Ishikawa (cell line): ENCODE measurements around the gene SHF.

Source experiments
- CEBPB ChIP-seq: IDR thresholded peaks from 2 replicates; pipeline ENCODE4 v1.6.1; 2012
- CREB1 ChIP-seq: IDR thresholded peaks from 2 replicates; pipeline ENCODE4 v1.6.1; 2012; ENCODE audit warnings: low read depth
- EGR1 ChIP-seq: IDR thresholded peaks from 2 replicates; pipeline ENCODE4 v1.6.1; 2012
- EP300 ChIP-seq: IDR thresholded peaks from 2 replicates; pipeline ENCODE4 v1.6.1; 2012; ENCODE audit warnings: borderline replicate concordance
- FOXM1 ChIP-seq: IDR thresholded peaks from 2 replicates; pipeline ENCODE4 v1.6.1; 2012; ENCODE audit warnings: low read depth, borderline replicate concordance
- MAX ChIP-seq: IDR thresholded peaks from 2 replicates; pipeline ENCODE4 v1.6.1; 2012
- NFIC ChIP-seq: IDR thresholded peaks from 2 replicates; pipeline ENCODE4 v1.6.1; 2012
- RAD21 ChIP-seq: IDR thresholded peaks from 2 replicates; pipeline ENCODE4 v1.6.1; 2012; ENCODE audit warnings: low read depth
- REST ChIP-seq: IDR thresholded peaks from 2 replicates; pipeline ENCODE4 v1.6.1; 2012; ENCODE audit warnings: low read depth, mild to moderate bottlenecking
- TAF1 ChIP-seq: IDR thresholded peaks from 2 replicates; pipeline ENCODE4 v1.6.1; 2012; ENCODE audit warnings: low read depth, mild to moderate bottlenecking
- TCF12 ChIP-seq: IDR thresholded peaks from 2 replicates; pipeline ENCODE4 v1.6.1; 2012; ENCODE audit warnings: low read depth
- TEAD4 ChIP-seq: IDR thresholded peaks from 2 replicates; pipeline ENCODE4 v1.6.1; 2012
- USF1 ChIP-seq: IDR thresholded peaks from 2 replicates; pipeline ENCODE4 v1.6.1; 2012
- YY1 ChIP-seq: IDR thresholded peaks from 2 replicates; pipeline ENCODE4 v1.6.1; 2012; ENCODE audit warnings: low read depth
- ZBTB7A ChIP-seq: IDR thresholded peaks from 2 replicates; pipeline ENCODE4 v1.6.1; 2012; ENCODE audit warnings: low read depth

SHF gene

GRCh38 chr15:45180648-45181436 lies 6.9 kb downstream of the SHF start:
- TF ChIP-seq RAD21 (no peak), FOXM1 (no peak), ZBTB7A (no peak), TEAD4 (no peak), MAX (no peak), TCF12 (no peak), USF1 (no peak), TAF1 (no peak), NFIC (no peak), CREB1 (no peak)

GRCh38 chr15:45180201-45180600 lies 7.6 kb downstream of the SHF start:
- no peak for TF ChIP-seq USF1
- TF ChIP-seq TEAD4: no peak
- no peak for TF ChIP-seq CREB1
- TF ChIP-seq TCF12: no peak
- no peak for TF ChIP-seq EGR1
- no peak for TF ChIP-seq FOXM1
- TF ChIP-seq EP300: no peak
- no peak for TF ChIP-seq NFIC

GRCh38 chr15:45179221-45179985 lies 8.4 kb downstream of the SHF start:
- TF ChIP-seq RAD21: peak; percentile 44; the same call in 1 of the 2 replicates
- no peak for TF ChIP-seq YY1

- no peak for TF ChIP-seq CEBPB
- no peak for TF ChIP-seq ZBTB7A
- TF ChIP-seq NFIC: no peak
- no peak for TF ChIP-seq EP300
- no peak for TF ChIP-seq CREB1
- TF ChIP-seq TEAD4: no peak
- TF ChIP-seq USF1: no peak
- no peak for TF ChIP-seq REST
- no peak for TF ChIP-seq FOXM1
- no peak for TF ChIP-seq TAF1
- TF ChIP-seq RAD21: no peak
- no peak for TF ChIP-seq TCF12
- no peak for TF ChIP-seq MAX
- no peak for TF ChIP-seq YY1
- TF ChIP-seq EGR1: no peak
Observed at GRCh38 chr15:45177285-45177684, 10.5 kb downstream of the SHF start.

GRCh38 chr15:45174577-45174976 lies 13.2 kb downstream of the SHF start:
- no peak for TF ChIP-seq ZBTB7A
- TF ChIP-seq FOXM1: no peak
- TF ChIP-seq CEBPB: no peak
- TF ChIP-seq USF1: no peak
- TF ChIP-seq RAD21: no peak
- no peak for TF ChIP-seq CREB1
- no peak for TF ChIP-seq TAF1
- TF ChIP-seq NFIC: no peak
- no peak for TF ChIP-seq MAX
- TF ChIP-seq YY1: no peak
- no peak for TF ChIP-seq TCF12
- no peak for TF ChIP-seq REST
- TF ChIP-seq EGR1: no peak
